HCT116 (cell line): ENCODE data around the gene OCA2. TPM values are rescaled to one million over a fixed set of nuclear protein-coding genes. Genes with fewer than 3 reads are reported as not detected.

ENCODE experiments used
- ATAC-seq: fragments of 200-7000 bp; cut with Tn5 transposase; 2 replicates; pipeline ENCODE4 v1.9.1; 2020; ENCODE audit warnings: mild to moderate bottlenecking, moderate library complexity
- BruUV-seq: library from RNA; stranded (reverse); fragments of 400-500 nt; replicated peaks from 2 replicates; lab custom pipeline; 2021; lab: Mats Ljungman, UMichigan
- CTCF ChIA-PET: fragments of 300-600 bp; sonication (Branson Sonifier 250); formaldehyde crosslinking; loops from one replicate; lab custom pipeline; 2021; ENCODE audit warnings: antibody characterized with exemption; lab: Charles Lee
- POLR2A ChIA-PET: fragments of 300-600, 350-600 bp; sonication (Branson Sonifier 250); formaldehyde crosslinking; loops from one replicate; lab custom pipeline; 2021; ENCODE audit warnings: antibody characterized with exemption; lab: Charles Lee
- RAD21 ChIA-PET, 2 experiments: fragments of 300-600 bp; sonication (Branson Sonifier 250); formaldehyde crosslinking; loops; one replicate each; lab custom pipeline; 2023; ENCODE audit warnings: low total read pairs in 2 of 2; ENCODE audit not compliant: uncharacterized antibody in 2 of 2, unreplicated experiment in 2 of 2, low non-redundant PET in 1 of 2; lab: Charles Lee
- DNase-seq: peaks from one replicate; pipeline ENCODE4 v3.0.0-alpha.2; 2010; ENCODE audit warnings: low read depth, low spot score
- H2AFZ ChIP-seq: fragments of 200-600 bp; shearing (Covaris generic), sonication (generic); 2 replicates; pipeline ENCODE4 v1.6.1; 2017; ENCODE audit warnings: low read depth, mixed run types, mixed read lengths, antibody characterized with exemption, low read length; ENCODE audit not compliant: poor library complexity, severe bottlenecking
- H3K27ac ChIP-seq: 2 replicates; pipeline ENCODE4 v1.5.1; 2012; ENCODE audit warnings: low read depth, low read length
- H3K27me3 ChIP-seq: fragments of 200-600 bp; sonication (generic); 2 replicates; pipeline ENCODE4 v1.6.1; 2016; ENCODE audit warnings: mixed run types, low read length, mixed read lengths; ENCODE audit not compliant: insufficient read depth
- H3K36me3 ChIP-seq, 2 experiments: fragments of 200-500 bp in 1 of 2; fragments of 200-600 bp in 1 of 2; sonication (Bioruptor generic) in 1 of 2; sonication (generic) in 1 of 2; 2 replicates each; pipeline versions ENCODE4 v1.5.1 to v1.6.1; 2014 to 2016; ENCODE audit warnings: low read length in 2 of 2, inconsistent platforms in 1 of 2, mixed read lengths in 1 of 2, mixed run types in 1 of 2; ENCODE audit not compliant: insufficient read depth in 2 of 2, control insufficient read depth in 1 of 2
- H3K4me1 ChIP-seq, 2 experiments: fragments of 200-600 bp in 1 of 2; sonication (generic) in 1 of 2; 2 replicates each; pipeline versions ENCODE4 v1.5.1 to v1.6.1; 2012 to 2017; ENCODE audit warnings: low read length in 2 of 2, inconsistent platforms in 1 of 2, mild to moderate bottlenecking in 1 of 2, mixed read lengths in 1 of 2, mixed run types in 1 of 2, moderate library complexity in 1 of 2; ENCODE audit not compliant: insufficient read depth in 2 of 2, control insufficient read depth in 1 of 2
- H3K4me2 ChIP-seq: fragments of 200-600 bp; sonication (generic); 2 replicates; pipeline ENCODE4 v1.6.1; 2017; ENCODE audit warnings: mixed run types, low read length, mixed read lengths
- H3K4me3 ChIP-seq, 2 experiments: fragments of 200-600 bp in 1 of 2; sonication (generic) in 1 of 2; replicated peaks in 1 of 2; 2 replicates each; pipeline ENCODE4 v1.5.1; 2011 to 2016; ENCODE audit warnings: low read length in 2 of 2, control low read depth in 1 of 2, low read depth in 1 of 2, mild to moderate bottlenecking in 1 of 2, mixed read lengths in 1 of 2, mixed run types in 1 of 2
- H3K79me2 ChIP-seq: fragments of 200-600 bp; sonication (generic); 2 replicates; pipeline ENCODE4 v1.6.1; 2017; ENCODE audit warnings: mild to moderate bottlenecking, mixed run types, low read length, moderate library complexity, mixed read lengths; ENCODE audit not compliant: insufficient read depth
- H3K9ac ChIP-seq: fragments of 200-600 bp; sonication (generic); 2 replicates; pipeline ENCODE4 v1.6.1; 2016; ENCODE audit warnings: low read length, mixed read lengths
- H3K9me2 ChIP-seq: fragments of 200-600 bp; sonication (generic), shearing (Covaris generic); 2 replicates; pipeline ENCODE4 v1.6.1; 2017; ENCODE audit warnings: mixed run types, mild to moderate bottlenecking, moderate library complexity; ENCODE audit not compliant: insufficient read depth
- H3K9me3 ChIP-seq, 2 experiments: fragments of 200-500 bp in 1 of 2; fragments of 200-600 bp in 1 of 2; sonication (Bioruptor generic) in 1 of 2; sonication (generic) in 1 of 2; 2 replicates each; pipeline ENCODE4 v1.6.1; 2014 to 2017; ENCODE audit warnings: low read length in 2 of 2, mixed read lengths in 2 of 2, inconsistent platforms in 1 of 2, low read depth in 1 of 2, mild to moderate bottlenecking in 1 of 2, mixed run types in 1 of 2, moderate library complexity in 1 of 2; ENCODE audit not compliant: control insufficient read depth in 1 of 2, insufficient read depth in 1 of 2
- H4K20me1 ChIP-seq: fragments of 200-600 bp; sonication (generic), shearing (Covaris generic); 2 replicates; pipeline ENCODE4 v1.6.1; 2017; ENCODE audit warnings: mixed run types, mild to moderate bottlenecking, moderate library complexity; ENCODE audit not compliant: insufficient read depth
- CBX3 ChIP-seq: IDR thresholded peaks from 2 replicates; pipeline ENCODE4 v1.6.1; 2012; ENCODE audit warnings: low read depth
- EGR1 ChIP-seq: IDR thresholded peaks from 2 replicates; pipeline ENCODE4 v1.6.1; 2012; ENCODE audit warnings: low read depth
- FOSL1 ChIP-seq: IDR thresholded peaks from 2 replicates; pipeline ENCODE4 v1.6.1; 2012; ENCODE audit warnings: low read depth
- JUND ChIP-seq: IDR thresholded peaks from 2 replicates; pipeline ENCODE4 v1.6.1; 2012
- POLR2A ChIP-seq: IDR thresholded peaks from 2 replicates; pipeline ENCODE4 v1.7.0; 2011; ENCODE audit warnings: borderline replicate concordance; ENCODE audit not compliant: insufficient read depth, insufficient read length; ENCODE audit errors: extremely low read depth
- RAD21 ChIP-seq: IDR thresholded peaks from 2 replicates; pipeline ENCODE4 v1.6.1; 2012; ENCODE audit warnings: low read depth, mild to moderate bottlenecking
- SIN3A ChIP-seq: IDR thresholded peaks from 2 replicates; pipeline ENCODE4 v1.6.1; 2012; ENCODE audit warnings: low read depth
- SP1 ChIP-seq: IDR thresholded peaks from 2 replicates; pipeline ENCODE4 v1.6.1; 2012; ENCODE audit warnings: low read depth
- SRF ChIP-seq: IDR thresholded peaks from 2 replicates; pipeline ENCODE4 v1.6.1; 2012; ENCODE audit warnings: low read depth
- YY1 ChIP-seq: IDR thresholded peaks from 2 replicates; pipeline ENCODE4 v1.6.1; 2011; ENCODE audit warnings: low read length, low read depth, moderate library complexity, mild to moderate bottlenecking; ENCODE audit not compliant: insufficient replicate concordance; ENCODE audit errors: extremely low read depth
- ZFX ChIP-seq: fragments of 450-650 bp; IDR thresholded peaks from 2 replicates; pipeline ENCODE4 v1.6.1; 2017
- ZNF274 ChIP-seq: fragments of 200-500 bp; sonication (Bioruptor generic); IDR thresholded peaks from 2 replicates; pipeline ENCODE4 v1.6.1; 2014; ENCODE audit warnings: mild to moderate bottlenecking, low read depth, low read length, inconsistent platforms
- intact Hi-C: fragments of 100-400 bp; cut with micrococcal nuclease; formaldehyde crosslinking; loops from 2 replicates; pipeline ENCODE4 v1.10.0; 2022
- total RNA-seq: library from RNA; stranded (reverse); gene quantifications from one replicate; pipeline ENCODE4 v1.2.1, GENCODE V29; 2021; ENCODE audit not compliant: unreplicated experiment
- TF ChIP-seq, protein P1 (sequence below): IDR thresholded peaks from 2 replicates; pipeline ENCODE4 v1.6.1; 2012
- TF ChIP-seq, protein P2 (sequence below): IDR thresholded peaks from 2 replicates; pipeline ENCODE4 v1.6.1; 2012; ENCODE audit warnings: low read depth
- TF ChIP-seq, protein P3 (sequence below): IDR thresholded peaks from 2 replicates; pipeline ENCODE4 v1.6.1; 2012
- TF ChIP-seq, protein P4 (sequence below): IDR thresholded peaks from 2 replicates; pipeline ENCODE4 v1.6.1; 2011; ENCODE audit warnings: mild to moderate bottlenecking, low read length, moderate library complexity; ENCODE audit not compliant: insufficient replicate concordance; ENCODE audit errors: extremely low read depth

OCA2 gene
- total RNA-seq, 1 experiment from 2014 or later = not detected

DNA sequence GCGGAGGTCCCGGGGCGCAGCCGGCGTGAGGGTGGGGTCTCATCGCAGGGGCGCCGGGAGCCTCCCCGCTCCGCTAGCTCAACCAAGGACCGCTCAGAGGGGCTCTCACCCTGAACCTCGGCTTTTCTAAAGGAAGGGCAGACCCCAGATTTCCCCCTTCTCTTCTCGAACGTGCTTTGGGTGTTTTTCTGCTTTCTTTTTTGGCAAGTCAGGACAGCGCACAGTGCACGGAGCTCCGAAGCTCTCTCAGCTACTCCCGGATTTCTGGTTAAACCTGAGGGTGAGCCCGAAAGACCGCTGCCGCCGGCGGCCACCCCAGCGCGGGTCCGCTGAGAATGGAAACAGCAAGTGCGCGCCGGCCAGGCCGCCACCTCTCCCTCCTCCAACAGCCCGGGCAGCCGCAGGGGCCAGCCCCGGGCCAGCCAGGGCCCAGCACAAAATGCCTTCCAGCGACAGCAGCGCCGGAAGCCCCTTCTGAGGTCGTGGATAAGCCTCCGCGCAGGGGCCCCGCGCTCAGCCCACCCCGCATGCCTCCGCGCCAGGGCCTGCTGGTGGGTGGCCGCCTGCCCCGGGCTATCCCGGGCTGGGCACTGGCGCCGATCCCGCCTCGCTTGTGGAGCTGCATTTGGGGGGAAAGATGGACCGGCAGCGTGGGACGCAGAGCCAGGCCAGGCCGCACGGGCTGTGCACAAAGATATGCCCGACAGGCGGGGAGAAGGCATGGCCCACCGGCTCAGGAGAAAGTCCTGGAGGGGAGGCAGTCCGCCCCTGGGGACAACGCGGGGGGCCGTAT lies 8.2 kb upstream of the OCA2 start:
- intact Hi-C loops = no loop called here
- DNase-seq (no peak), ATAC-seq (no peak)
- Histone ChIP-seq H2AFZ (no peak overlapping the region), H3K9ac (no peak overlapping the region), H3K9me2 (no peaks in the 10 kb centered on the region), H3K9me3 (no peaks in the 10 kb centered on the region), H3K27ac (no peak overlapping the region), H4K20me1 (no peaks in the 10 kb centered on the region), H3K4me3 (no peak overlapping the region), H3K36me3 (peaks cover 4 to 6% of the 10 kb centered on the region in 2 experiments; a peak in 2 of 4 replicates), H3K79me2 (no peaks in the 10 kb centered on the region), H3K4me2 (no peak overlapping the region), H3K4me1 (no peaks in the 10 kb centered on the region), H3K27me3 (no peaks in the 10 kb centered on the region)
- RAD21 ChIA-PET = no interaction called here
- no TSS peak for BruUV-seq
- POLR2A ChIA-PET = no interaction called here
- CTCF ChIA-PET = interaction anchor here (0.5 to 2.4 kb wide), 2 partner anchors 8 to 19 kb away, joined by 4 to 9 read pairs; partner anchors contain the start of gene OCA2
- TF ChIP-seq YY1 (no peak), SRF (no peak), SIN3A (no peak), JUND (no peak), FOSL1 (no peak), SP1 (no peak), RAD21 (no peak), EGR1 (no peak), POLR2A (no peak), CBX3 (no peak), ZFX (no peak), ZNF274 (no peak)
- TF ChIP-seq, protein P1, sequence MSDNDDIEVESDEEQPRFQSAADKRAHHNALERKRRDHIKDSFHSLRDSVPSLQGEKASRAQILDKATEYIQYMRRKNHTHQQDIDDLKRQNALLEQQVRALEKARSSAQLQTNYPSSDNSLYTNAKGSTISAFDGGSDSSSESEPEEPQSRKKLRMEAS = no peak
- TF ChIP-seq, protein P2, sequence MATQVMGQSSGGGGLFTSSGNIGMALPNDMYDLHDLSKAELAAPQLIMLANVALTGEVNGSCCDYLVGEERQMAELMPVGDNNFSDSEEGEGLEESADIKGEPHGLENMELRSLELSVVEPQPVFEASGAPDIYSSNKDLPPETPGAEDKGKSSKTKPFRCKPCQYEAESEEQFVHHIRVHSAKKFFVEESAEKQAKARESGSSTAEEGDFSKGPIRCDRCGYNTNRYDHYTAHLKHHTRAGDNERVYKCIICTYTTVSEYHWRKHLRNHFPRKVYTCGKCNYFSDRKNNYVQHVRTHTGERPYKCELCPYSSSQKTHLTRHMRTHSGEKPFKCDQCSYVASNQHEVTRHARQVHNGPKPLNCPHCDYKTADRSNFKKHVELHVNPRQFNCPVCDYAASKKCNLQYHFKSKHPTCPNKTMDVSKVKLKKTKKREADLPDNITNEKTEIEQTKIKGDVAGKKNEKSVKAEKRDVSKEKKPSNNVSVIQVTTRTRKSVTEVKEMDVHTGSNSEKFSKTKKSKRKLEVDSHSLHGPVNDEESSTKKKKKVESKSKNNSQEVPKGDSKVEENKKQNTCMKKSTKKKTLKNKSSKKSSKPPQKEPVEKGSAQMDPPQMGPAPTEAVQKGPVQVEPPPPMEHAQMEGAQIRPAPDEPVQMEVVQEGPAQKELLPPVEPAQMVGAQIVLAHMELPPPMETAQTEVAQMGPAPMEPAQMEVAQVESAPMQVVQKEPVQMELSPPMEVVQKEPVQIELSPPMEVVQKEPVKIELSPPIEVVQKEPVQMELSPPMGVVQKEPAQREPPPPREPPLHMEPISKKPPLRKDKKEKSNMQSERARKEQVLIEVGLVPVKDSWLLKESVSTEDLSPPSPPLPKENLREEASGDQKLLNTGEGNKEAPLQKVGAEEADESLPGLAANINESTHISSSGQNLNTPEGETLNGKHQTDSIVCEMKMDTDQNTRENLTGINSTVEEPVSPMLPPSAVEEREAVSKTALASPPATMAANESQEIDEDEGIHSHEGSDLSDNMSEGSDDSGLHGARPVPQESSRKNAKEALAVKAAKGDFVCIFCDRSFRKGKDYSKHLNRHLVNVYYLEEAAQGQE = no peak
- TF ChIP-seq, protein P3, sequence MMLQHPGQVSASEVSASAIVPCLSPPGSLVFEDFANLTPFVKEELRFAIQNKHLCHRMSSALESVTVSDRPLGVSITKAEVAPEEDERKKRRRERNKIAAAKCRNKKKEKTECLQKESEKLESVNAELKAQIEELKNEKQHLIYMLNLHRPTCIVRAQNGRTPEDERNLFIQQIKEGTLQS = no peak
- TF ChIP-seq, protein P4, sequence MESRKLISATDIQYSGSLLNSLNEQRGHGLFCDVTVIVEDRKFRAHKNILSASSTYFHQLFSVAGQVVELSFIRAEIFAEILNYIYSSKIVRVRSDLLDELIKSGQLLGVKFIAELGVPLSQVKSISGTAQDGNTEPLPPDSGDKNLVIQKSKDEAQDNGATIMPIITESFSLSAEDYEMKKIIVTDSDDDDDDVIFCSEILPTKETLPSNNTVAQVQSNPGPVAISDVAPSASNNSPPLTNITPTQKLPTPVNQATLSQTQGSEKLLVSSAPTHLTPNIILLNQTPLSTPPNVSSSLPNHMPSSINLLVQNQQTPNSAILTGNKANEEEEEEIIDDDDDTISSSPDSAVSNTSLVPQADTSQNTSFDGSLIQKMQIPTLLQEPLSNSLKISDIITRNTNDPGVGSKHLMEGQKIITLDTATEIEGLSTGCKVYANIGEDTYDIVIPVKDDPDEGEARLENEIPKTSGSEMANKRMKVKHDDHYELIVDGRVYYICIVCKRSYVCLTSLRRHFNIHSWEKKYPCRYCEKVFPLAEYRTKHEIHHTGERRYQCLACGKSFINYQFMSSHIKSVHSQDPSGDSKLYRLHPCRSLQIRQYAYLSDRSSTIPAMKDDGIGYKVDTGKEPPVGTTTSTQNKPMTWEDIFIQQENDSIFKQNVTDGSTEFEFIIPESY = no peak
